Astrocyte (in vitro differentiated cells and primary cell): Measurements from ENCODE around the gene INHBB. TPM values are rescaled to one million over a fixed set of nuclear protein-coding genes. Genes with fewer than 3 reads are reported as not detected.
"Not testable (repeated sequence)": the region's sequence is repeated elsewhere in the genome, so short reads cannot be mapped to it uniquely, and the experiment has no call there.

Experiments used
- DNase-seq: peaks from one replicate; pipeline ENCODE4 v3.0.0-alpha.2; 2010; ENCODE audit warnings: low read depth
- FAIRE-seq: peaks from 2 replicates; lab custom pipeline; 2011; peaks lifted over from hg19 to GRCh38; lab: Jason Lieb, UNC
- H2AFZ ChIP-seq: 2 replicates; pipeline ENCODE4 v1.6.0; 2012; ENCODE audit warnings: low read depth, low read length, inconsistent platforms
- H3K27ac ChIP-seq: 2 replicates; pipeline ENCODE4 v1.5.1; 2011; ENCODE audit warnings: low read depth, low read length, inconsistent platforms
- H3K27me3 ChIP-seq: 2 replicates; pipeline ENCODE4 v1.6.0; 2011; ENCODE audit warnings: low read length, inconsistent platforms; ENCODE audit not compliant: insufficient read depth
- H3K36me3 ChIP-seq: 2 replicates; pipeline ENCODE4 v1.5.1; 2011; ENCODE audit warnings: low read length, inconsistent platforms; ENCODE audit not compliant: insufficient read depth
- H3K4me1 ChIP-seq: 2 replicates; pipeline ENCODE4 v1.5.1; 2011; ENCODE audit warnings: low read length, inconsistent platforms; ENCODE audit not compliant: insufficient read depth
- H3K4me2 ChIP-seq: 2 replicates; pipeline ENCODE4 v1.6.0; 2012; ENCODE audit warnings: low read length, inconsistent platforms
- H3K4me3 ChIP-seq: 2 replicates; pipeline ENCODE4 v1.5.1; 2011; ENCODE audit warnings: low read depth, mild to moderate bottlenecking, low read length, inconsistent platforms; ENCODE audit not compliant: insufficient read depth
- H3K79me2 ChIP-seq: 2 replicates; pipeline ENCODE4 v1.6.0; 2012; ENCODE audit warnings: mild to moderate bottlenecking, low read length, inconsistent platforms; ENCODE audit not compliant: insufficient read depth
- H3K9ac ChIP-seq: 2 replicates; pipeline ENCODE4 v1.6.0; 2012; ENCODE audit warnings: mild to moderate bottlenecking, low read length, inconsistent platforms
- H3K9me3 ChIP-seq: 2 replicates; pipeline ENCODE4 v1.5.1; 2012; ENCODE audit warnings: low read depth, mild to moderate bottlenecking, low read length, inconsistent platforms; ENCODE audit not compliant: insufficient read depth
- H4K20me1 ChIP-seq: 2 replicates; pipeline ENCODE4 v1.6.0; 2012; ENCODE audit warnings: low read length, inconsistent platforms; ENCODE audit not compliant: insufficient read depth
- H3K27ac Mint-ChIP-seq: one replicate; pipeline ENCODE4 v1.8.0; 2021; ENCODE audit warnings: mild to moderate bottlenecking, mixed read lengths; ENCODE audit not compliant: unreplicated experiment
- H3K27me3 Mint-ChIP-seq: one replicate; pipeline ENCODE4 v1.8.0; 2021; ENCODE audit warnings: low read depth, mixed read lengths; ENCODE audit not compliant: unreplicated experiment
- H3K36me3 Mint-ChIP-seq: one replicate; pipeline ENCODE4 v1.8.0; 2021; ENCODE audit warnings: low read depth, mixed read lengths; ENCODE audit not compliant: unreplicated experiment
- H3K4me1 Mint-ChIP-seq: one replicate; pipeline ENCODE4 v1.8.0; 2021; ENCODE audit warnings: low read depth, mixed read lengths; ENCODE audit not compliant: unreplicated experiment
- H3K4me3 Mint-ChIP-seq: one replicate; pipeline ENCODE4 v1.8.0; 2021; ENCODE audit warnings: mild to moderate bottlenecking, moderate library complexity, mixed read lengths; ENCODE audit not compliant: unreplicated experiment
- H3K9me3 Mint-ChIP-seq: one replicate; pipeline ENCODE4 v1.8.0; 2021; ENCODE audit warnings: mild to moderate bottlenecking, mixed read lengths; ENCODE audit not compliant: unreplicated experiment
- EZH2 ChIP-seq: IDR thresholded peaks from 2 replicates; pipeline ENCODE4 v1.6.1; 2012; ENCODE audit warnings: mild to moderate bottlenecking, low read length, inconsistent platforms; ENCODE audit not compliant: insufficient read depth
- total RNA-seq: library from RNA; stranded (reverse); gene quantifications from 2 replicates; pipeline ENCODE4 v1.2.1, GENCODE V29; 2021
- TF ChIP-seq, protein P1 (sequence below): IDR thresholded peaks from 2 replicates; pipeline ENCODE4 v1.5.1; 2011; ENCODE audit warnings: low read depth, mild to moderate bottlenecking, inconsistent platforms, low read length, moderate library complexity; ENCODE audit not compliant: insufficient read depth

Gene INHBB
- total RNA-seq, 1 donor from 2014 or later: 7.1 TPM

- Histone ChIP-seq H3K27me3 (no peaks in the 10 kb centered on the region), H2AFZ (no peak overlapping the region), H3K4me2 (no peak overlapping the region), H3K4me3 (no peak overlapping the region), H4K20me1 (no peaks in the 10 kb centered on the region), H3K9ac (no peak overlapping the region), H3K36me3 (no peaks in the 10 kb centered on the region), H3K4me1 (peaks cover 5% of the 10 kb centered on the region), H3K27ac (no peak overlapping the region), H3K79me2 (no peaks in the 10 kb centered on the region), H3K9me3 (no peaks in the 10 kb centered on the region)
- no peak overlapping the region for H3K4me3 Mint-ChIP-seq
- H3K9me3 Mint-ChIP-seq: peaks cover 2% of the 10 kb centered on the region
- FAIRE-seq (no peak), DNase-seq (no peak)
- TF ChIP-seq, protein P1, sequence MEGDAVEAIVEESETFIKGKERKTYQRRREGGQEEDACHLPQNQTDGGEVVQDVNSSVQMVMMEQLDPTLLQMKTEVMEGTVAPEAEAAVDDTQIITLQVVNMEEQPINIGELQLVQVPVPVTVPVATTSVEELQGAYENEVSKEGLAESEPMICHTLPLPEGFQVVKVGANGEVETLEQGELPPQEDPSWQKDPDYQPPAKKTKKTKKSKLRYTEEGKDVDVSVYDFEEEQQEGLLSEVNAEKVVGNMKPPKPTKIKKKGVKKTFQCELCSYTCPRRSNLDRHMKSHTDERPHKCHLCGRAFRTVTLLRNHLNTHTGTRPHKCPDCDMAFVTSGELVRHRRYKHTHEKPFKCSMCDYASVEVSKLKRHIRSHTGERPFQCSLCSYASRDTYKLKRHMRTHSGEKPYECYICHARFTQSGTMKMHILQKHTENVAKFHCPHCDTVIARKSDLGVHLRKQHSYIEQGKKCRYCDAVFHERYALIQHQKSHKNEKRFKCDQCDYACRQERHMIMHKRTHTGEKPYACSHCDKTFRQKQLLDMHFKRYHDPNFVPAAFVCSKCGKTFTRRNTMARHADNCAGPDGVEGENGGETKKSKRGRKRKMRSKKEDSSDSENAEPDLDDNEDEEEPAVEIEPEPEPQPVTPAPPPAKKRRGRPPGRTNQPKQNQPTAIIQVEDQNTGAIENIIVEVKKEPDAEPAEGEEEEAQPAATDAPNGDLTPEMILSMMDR: no peak
- TF ChIP-seq EZH2: no peak
- H3K27ac Mint-ChIP-seq: no peak overlapping the region
- H3K4me1 Mint-ChIP-seq: no peaks in the 10 kb centered on the region
- peaks cover 14% of the 10 kb centered on the region for H3K27me3 Mint-ChIP-seq
- peaks cover 4% of the 10 kb centered on the region for H3K36me3 Mint-ChIP-seq
These were observed 37.7 kb upstream of the INHBB start for GRCh38 chr2:120308038-120308910.

DNA sequence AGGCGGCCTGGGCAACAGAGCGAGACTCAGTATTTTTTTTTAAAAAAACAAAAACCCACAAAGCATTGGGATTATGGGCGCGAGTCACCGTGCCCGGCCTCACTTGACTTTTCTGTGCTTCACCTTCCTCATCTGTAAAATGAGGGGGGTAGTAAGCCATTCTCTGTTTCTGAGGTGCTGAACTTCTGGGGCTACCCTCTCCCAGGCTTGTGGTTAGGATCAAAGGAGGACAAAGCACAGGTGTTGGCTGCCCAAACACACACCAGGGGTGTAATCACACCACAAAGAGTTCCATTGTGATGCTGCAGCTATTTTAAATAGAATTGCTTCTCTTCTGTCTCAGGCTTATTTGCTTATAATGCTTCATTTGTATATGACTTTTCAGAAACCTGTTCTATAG is 35.8 kb upstream of the INHBB start:
- H3K4me3 Mint-ChIP-seq: no peak overlapping the region
- no peaks in the 10 kb centered on the region for H4K20me1 ChIP-seq
- no peaks in the 10 kb centered on the region for H3K36me3 Mint-ChIP-seq
- H3K27me3 Mint-ChIP-seq: peaks cover 29% of the 10 kb centered on the region
- H3K9me3 Mint-ChIP-seq: no peaks in the 10 kb centered on the region
- FAIRE-seq (no peak), DNase-seq (no peak)
- H3K9ac ChIP-seq: no peak overlapping the region
- no peak overlapping the region for H3K4me2 ChIP-seq
- no peak overlapping the region for H3K27ac Mint-ChIP-seq
- no peaks in the 10 kb centered on the region for H3K27me3 ChIP-seq
- no peak overlapping the region for H2AFZ ChIP-seq
- no peak overlapping the region for H3K27ac ChIP-seq
- H3K4me1 Mint-ChIP-seq: no peaks in the 10 kb centered on the region
- H3K4me1 ChIP-seq: peaks cover 5% of the 10 kb centered on the region
- no peaks in the 10 kb centered on the region for H3K79me2 ChIP-seq
- no peak overlapping the region for H3K4me3 ChIP-seq
- TF ChIP-seq EZH2: no peak
- TF ChIP-seq, protein P1: no peak
- H3K9me3 ChIP-seq: no peaks in the 10 kb centered on the region
- H3K36me3 ChIP-seq: no peaks in the 10 kb centered on the region

DNA sequence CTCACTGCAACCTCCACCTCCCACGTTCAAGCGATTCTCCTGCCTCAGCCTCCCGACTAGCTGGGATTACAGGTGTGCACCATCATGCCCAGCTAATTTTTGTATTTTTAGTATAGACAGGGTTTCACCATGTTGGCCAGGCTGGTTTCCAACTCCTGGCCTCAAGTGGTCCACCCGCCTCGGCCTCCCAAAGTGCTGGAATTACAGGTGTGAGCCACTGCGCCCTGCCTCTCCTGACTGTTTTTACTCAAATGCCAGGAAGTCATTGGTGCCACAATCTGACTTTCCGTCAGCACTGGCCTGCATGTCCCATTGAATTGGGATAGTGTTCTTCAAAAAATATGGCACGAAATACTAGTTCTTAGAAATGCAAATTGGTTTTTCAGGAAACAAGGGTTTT is 35.1 kb upstream of the INHBB start:
- not testable (repeated sequence) for H3K27ac ChIP-seq, H3K9me3 Mint-ChIP-seq, H3K9me3 ChIP-seq, H3K27me3 ChIP-seq, H3K79me2 ChIP-seq, H3K9ac ChIP-seq, H3K4me3 Mint-ChIP-seq, H3K27ac Mint-ChIP-seq, H3K36me3 ChIP-seq, H3K4me1 Mint-ChIP-seq, H3K4me1 ChIP-seq, H2AFZ ChIP-seq, H3K4me3 ChIP-seq, H3K4me2 ChIP-seq, H4K20me1 ChIP-seq, H3K36me3 Mint-ChIP-seq, DNase-seq, FAIRE-seq
- H3K27me3 Mint-ChIP-seq: peaks cover 35% of the 10 kb centered on the region
